ENCODE results near the gene MTCL1. TPM values are rescaled to one million over a fixed set of nuclear protein-coding genes. Genes with fewer than 3 reads are reported as not detected.
A peak's percentile ranks its signal among the peaks of the same experiment; 100 is the strongest.

MTCL1 gene
- total and polyA plus RNA-seq, 3 experiments from 2014 or later, result 1.0 to 1.1 TPM; not detected in 1

DNA sequence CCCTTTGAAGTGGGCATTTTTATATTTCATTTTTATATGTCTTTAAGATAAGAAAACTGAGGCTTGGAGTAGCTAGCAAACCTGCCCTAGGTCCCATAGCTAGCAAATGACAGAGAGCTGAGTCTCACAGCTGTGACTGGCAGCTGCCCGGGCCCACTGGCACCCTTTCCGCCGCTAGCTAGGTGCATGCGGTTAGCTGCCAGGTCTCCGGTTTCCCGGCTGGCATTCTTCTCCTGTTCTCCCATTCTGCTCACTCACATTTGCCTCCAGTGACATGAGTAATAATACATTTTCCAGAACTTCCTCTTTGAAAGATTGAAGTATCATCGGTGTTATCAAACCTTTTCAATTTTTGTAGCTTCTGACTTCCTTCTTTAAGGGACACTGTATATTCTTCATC, 38.7 kb downstream of the MTCL1 start:
- H3K27me3 ChIP-seq (ENCODE audit: insufficient read depth, low read length, poor library complexity, severe bottlenecking), result no peaks in the 10 kb centered on the region
- CTCF ChIA-PET, result interaction anchor here (1.0 kb wide), 1 partner anchor 47 kb away, joined by 3 read pairs; no protein-coding TSS in a partner anchor
- Mint-ChIP-seq H3K9me3 (peaks cover 8 to 31% (median 18%) of the 10 kb centered on the region in 5 donors), H3K36me3 (peaks cover 0 to 18% (median 3%) of the 10 kb centered on the region in 3 donors), H3K4me1 (peaks cover 40 to 48% (median 44%) of the 10 kb centered on the region in 3 donors), H3K4me3 (peak overlapping the region in 4 of 7 donors; percentile 42 to 75 (median 64)), H3K27ac (peak overlapping the region in 2 of 8 donors; percentile 9 to 17), H3K27me3 (peaks cover 0 to 3% of the 10 kb centered on the region in 2 donors)
- H3K4me1 ChIP-seq (ENCODE audit: insufficient read depth, low read length), result peaks cover 38% of the 10 kb centered on the region
- H3K27ac ChIP-seq (ENCODE audit: low read depth, low read length), result no peak overlapping the region
- no peak overlapping the region for H3K4me3 ChIP-seq (ENCODE audit: low read length)
- POLR2A ChIA-PET, result no interaction called here
- no peak for DNase-seq
- no peaks in the 10 kb centered on the region for H3K9me3 ChIP-seq (ENCODE audit: low read length)
- H3K36me3 ChIP-seq (ENCODE audit: insufficient read depth, low read length), result no peaks in the 10 kb centered on the region

GRCh38 chr18:8744656-8745055, 39.3 kb downstream of the MTCL1 start:
- no peak overlapping the region for H3K27ac ChIP-seq (ENCODE audit: low read depth, low read length)
- Mint-ChIP-seq H3K36me3 (peaks cover 0 to 14% (median 3%) of the 10 kb centered on the region in 3 donors), H3K27me3 (peaks cover 0 to 2% of the 10 kb centered on the region in 2 donors), H3K27ac (peak overlapping the region; percentile 17 to 91 (median 78)), H3K4me3 (peak overlapping the region; percentile 11 to 75 (median 48)), H3K4me1 (peaks cover 43 to 53% (median 44%) of the 10 kb centered on the region in 3 donors), H3K9me3 (peaks cover 8 to 28% (median 18%) of the 10 kb centered on the region in 5 donors)
- H3K27me3 ChIP-seq (ENCODE audit: insufficient read depth, low read length, poor library complexity, severe bottlenecking), result no peaks in the 10 kb centered on the region
- no peak overlapping the region for H3K4me3 ChIP-seq (ENCODE audit: low read length)
- no peaks in the 10 kb centered on the region for H3K36me3 ChIP-seq (ENCODE audit: insufficient read depth, low read length)
- DNase-seq, result peak in 4 of 5 donors; percentile 12 to 80 (median 68)
- ChIA-PET POLR2A (no interaction called here), CTCF (no interaction called here)
- H3K4me1 ChIP-seq (ENCODE audit: insufficient read depth, low read length), result peaks cover 38% of the 10 kb centered on the region
- H3K9me3 ChIP-seq (ENCODE audit: low read length), result no peaks in the 10 kb centered on the region

DNA sequence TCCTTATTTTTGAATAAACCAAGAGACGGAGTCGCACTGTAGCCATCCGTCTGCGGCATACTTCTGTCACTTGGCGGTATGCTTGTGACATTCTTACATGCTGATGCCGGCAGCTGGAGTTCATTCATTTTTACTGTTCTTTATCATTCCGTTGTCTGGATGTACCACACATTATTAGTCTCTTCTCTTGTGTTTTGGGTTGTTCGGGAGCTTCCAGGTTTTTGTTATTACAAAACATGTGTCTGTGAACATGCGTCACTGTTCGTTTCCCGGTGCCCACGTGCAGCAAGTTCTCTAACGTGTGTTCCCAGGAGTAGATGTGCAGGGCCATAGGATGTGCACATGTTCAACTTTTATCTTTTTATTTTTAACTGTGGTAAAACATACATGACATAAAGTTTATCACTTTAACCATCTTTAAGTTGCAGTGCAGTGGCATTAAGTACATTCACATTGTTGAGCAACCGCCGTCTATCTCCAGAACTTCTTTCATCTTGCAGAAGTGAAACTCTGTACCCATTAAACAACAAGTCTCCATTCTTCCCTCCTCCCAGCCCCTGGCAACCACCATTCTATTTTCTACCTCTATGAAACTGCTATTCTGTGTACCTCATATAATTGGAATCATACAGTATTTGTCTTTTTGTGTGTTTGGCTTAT, 40.1 kb downstream of the MTCL1 start:
- Mint-ChIP-seq H3K4me1 (peaks cover 47 to 53% (median 48%) of the 10 kb centered on the region in 3 donors), H3K4me3 (peak overlapping the region in 2 of 7 donors; percentile 36 to 70), H3K27ac (peak overlapping the region in 6 of 8 donors; percentile 5 to 84 (median 34)), H3K36me3 (peaks cover 0 to 14% (median 3%) of the 10 kb centered on the region in 3 donors), H3K9me3 (peaks cover 8 to 25% (median 17%) of the 10 kb centered on the region in 5 donors), H3K27me3 (peaks cover 0 to 2% of the 10 kb centered on the region in 2 donors)
- H3K9me3 ChIP-seq (ENCODE audit: low read length), result no peaks in the 10 kb centered on the region
- CTCF ChIA-PET, result no interaction called here
- H3K27ac ChIP-seq (ENCODE audit: low read depth, low read length), result no peak overlapping the region
- H3K4me3 ChIP-seq (ENCODE audit: low read length), result no peak overlapping the region
- H3K36me3 ChIP-seq (ENCODE audit: insufficient read depth, low read length), result no peaks in the 10 kb centered on the region
- peaks cover 38% of the 10 kb centered on the region for H3K4me1 ChIP-seq (ENCODE audit: insufficient read depth, low read length)
- DNase-seq, result no peak
- POLR2A ChIA-PET, result no interaction called here
- no peaks in the 10 kb centered on the region for H3K27me3 ChIP-seq (ENCODE audit: insufficient read depth, low read length, poor library complexity, severe bottlenecking)

GRCh38 chr18:8747440-8747937, 42.1 kb downstream of the MTCL1 start:
- H3K4me1 Mint-ChIP-seq, result peaks cover 39 to 51% (median 43%) of the 10 kb centered on the region in 3 donors
- Histone ChIP-seq H3K4me1 (ENCODE audit: insufficient read depth, low read length) (peaks cover 33% of the 10 kb centered on the region), H3K4me3 (ENCODE audit: low read length) (no peak overlapping the region), H3K36me3 (ENCODE audit: insufficient read depth, low read length) (no peaks in the 10 kb centered on the region), H3K27ac (ENCODE audit: low read depth, low read length) (no peak overlapping the region), H3K27me3 (ENCODE audit: insufficient read depth, low read length, poor library complexity, severe bottlenecking) (no peaks in the 10 kb centered on the region), H3K9me3 (ENCODE audit: low read length) (no peaks in the 10 kb centered on the region)
- H3K36me3 Mint-ChIP-seq, result peaks cover 0 to 6% (median 1%) of the 10 kb centered on the region in 3 donors
- no peak for DNase-seq
- H3K9me3 Mint-ChIP-seq, result peaks cover 2 to 8% (median 5%) of the 10 kb centered on the region in 5 donors
- POLR2A ChIA-PET, result no interaction called here
- CTCF ChIA-PET, result no interaction called here
- no peak overlapping the region for H3K4me3 Mint-ChIP-seq
- H3K27ac Mint-ChIP-seq, result no peak overlapping the region
- H3K27me3 Mint-ChIP-seq, result peaks cover 0 to 2% of the 10 kb centered on the region in 2 donors

DNA sequence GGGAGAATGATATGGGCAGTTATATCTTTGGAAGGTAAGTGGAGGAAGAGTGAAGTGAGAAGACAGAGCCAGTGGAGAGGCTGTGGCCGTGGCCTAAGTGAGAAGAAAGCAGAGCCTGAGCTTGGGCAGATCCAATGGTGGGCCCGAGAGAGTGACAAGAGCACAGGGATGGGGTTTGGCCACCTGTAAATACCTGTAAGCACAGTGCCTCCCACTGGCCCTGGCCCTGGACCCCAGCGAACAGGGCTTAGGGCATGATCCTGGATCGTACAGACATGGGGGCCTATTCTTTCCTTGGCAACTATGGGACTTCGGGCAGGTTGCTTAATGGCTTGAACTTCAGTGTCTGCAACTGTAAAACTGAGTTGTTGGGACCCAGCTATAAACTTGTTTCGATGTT, 44.1 kb downstream of the MTCL1 start:
- Mint-ChIP-seq H3K27ac (no peak overlapping the region), H3K9me3 (peaks cover 0 to 1% (median 0%) of the 10 kb centered on the region in 5 donors), H3K4me1 (peaks cover 26 to 35% (median 27%) of the 10 kb centered on the region in 3 donors), H3K4me3 (no peak overlapping the region), H3K36me3 (peaks cover 0 to under 1% (median 0%) of the 10 kb centered on the region in 3 donors), H3K27me3 (peaks cover 0 to 2% of the 10 kb centered on the region in 2 donors)
- ChIA-PET CTCF (no interaction called here), POLR2A (no interaction called here)
- Histone ChIP-seq H3K4me3 (ENCODE audit: low read length) (no peak overlapping the region), H3K27ac (ENCODE audit: low read depth, low read length) (no peak overlapping the region), H3K4me1 (ENCODE audit: insufficient read depth, low read length) (peaks cover 16% of the 10 kb centered on the region), H3K36me3 (ENCODE audit: insufficient read depth, low read length) (no peaks in the 10 kb centered on the region), H3K27me3 (ENCODE audit: insufficient read depth, low read length, poor library complexity, severe bottlenecking) (no peaks in the 10 kb centered on the region), H3K9me3 (ENCODE audit: low read length) (no peaks in the 10 kb centered on the region)
- no peak for DNase-seq

DNA sequence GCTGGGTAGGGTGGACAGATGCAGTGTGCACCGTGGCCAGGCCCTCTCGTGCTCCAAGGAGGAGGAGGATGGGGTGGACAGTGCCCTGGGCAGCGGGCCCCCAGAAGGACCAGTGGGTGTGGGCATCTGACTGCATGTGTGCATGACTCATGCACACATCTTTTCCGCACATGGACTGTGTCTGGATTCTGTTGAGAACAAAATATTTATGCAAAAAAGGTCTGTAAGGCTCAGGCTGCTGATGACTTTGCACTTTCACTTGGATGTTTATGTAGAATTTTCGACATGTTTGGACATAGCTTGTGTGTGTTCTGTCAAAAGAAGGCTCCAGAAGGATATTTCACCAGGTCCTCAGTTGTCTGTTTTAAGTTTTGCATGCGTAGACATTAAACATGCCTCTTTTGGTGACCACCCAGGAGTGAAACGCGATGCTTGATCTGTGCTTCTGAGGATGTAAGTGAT, 45.6 kb downstream of the MTCL1 start:
- Histone ChIP-seq H3K9me3 (ENCODE audit: low read length) (no peaks in the 10 kb centered on the region), H3K4me3 (ENCODE audit: low read length) (no peak overlapping the region), H3K4me1 (ENCODE audit: insufficient read depth, low read length) (peaks cover 17% of the 10 kb centered on the region), H3K27ac (ENCODE audit: low read depth, low read length) (no peak overlapping the region), H3K36me3 (ENCODE audit: insufficient read depth, low read length) (no peaks in the 10 kb centered on the region), H3K27me3 (ENCODE audit: insufficient read depth, low read length, poor library complexity, severe bottlenecking) (no peaks in the 10 kb centered on the region)
- no peak overlapping the region for H3K4me3 Mint-ChIP-seq
- H3K9me3 Mint-ChIP-seq, result no peaks in the 10 kb centered on the region
- H3K27me3 Mint-ChIP-seq, result peaks cover 0 to 2% of the 10 kb centered on the region in 2 donors
- no peak overlapping the region for H3K27ac Mint-ChIP-seq
- H3K4me1 Mint-ChIP-seq, result peaks cover 26 to 35% (median 29%) of the 10 kb centered on the region in 3 donors
- H3K36me3 Mint-ChIP-seq, result no peaks in the 10 kb centered on the region
- POLR2A ChIA-PET, result no interaction called here
- CTCF ChIA-PET, result interaction anchor here (0.7 kb wide), 1 partner anchor 14 kb away, joined by 3 read pairs; no protein-coding TSS in a partner anchor
- no peak for DNase-seq

DNA sequence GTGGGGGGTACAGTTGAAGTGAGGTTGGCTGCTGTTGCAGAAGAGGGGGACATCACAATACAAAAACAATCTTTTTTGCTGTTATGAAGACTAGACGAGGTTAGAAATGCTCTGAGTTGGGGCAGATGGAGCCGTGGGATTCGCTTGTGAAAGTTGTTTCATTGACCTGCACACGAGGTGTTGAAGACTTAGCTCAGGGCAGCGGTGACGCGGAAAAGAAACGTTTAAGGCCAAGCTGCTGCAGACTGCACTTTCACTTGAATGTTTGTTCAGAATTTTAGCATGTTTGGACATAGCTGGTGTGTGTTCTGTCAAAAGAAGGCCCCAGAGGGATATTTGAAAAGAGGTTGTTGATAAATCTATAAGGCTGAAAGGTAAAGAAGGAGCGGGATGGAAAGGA, 46.3 kb downstream of the MTCL1 start:
- ChIA-PET POLR2A (no interaction called here), CTCF (interaction anchor here (0.7 kb wide), 1 partner anchor 15 kb away, joined by 3 read pairs; no protein-coding TSS in a partner anchor)
- H3K36me3 ChIP-seq (ENCODE audit: insufficient read depth, low read length), result no peaks in the 10 kb centered on the region

DNA sequence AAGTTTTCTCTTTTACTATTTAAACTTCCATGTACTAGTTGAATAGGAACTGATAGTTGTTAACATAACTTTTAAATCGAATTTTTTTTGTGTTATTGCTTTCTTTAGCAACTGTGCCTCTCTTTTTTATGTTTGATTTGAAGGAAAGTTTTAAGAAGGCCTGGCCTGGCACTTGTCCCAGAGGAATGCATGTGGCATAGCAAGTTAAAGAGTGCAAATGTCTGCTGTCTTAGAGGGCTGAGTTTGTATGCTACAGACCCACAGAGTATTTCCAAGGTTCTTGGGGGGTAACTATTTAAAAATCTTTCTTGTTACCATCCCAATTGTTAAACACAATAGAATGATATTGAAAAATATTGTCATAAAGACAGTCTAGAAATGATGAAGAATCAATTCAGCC, 47.0 kb downstream of the MTCL1 start:
- Mint-ChIP-seq H3K4me1 (peaks cover 33 to 42% (median 37%) of the 10 kb centered on the region in 3 donors), H3K4me3 (no peak overlapping the region), H3K27me3 (no peaks in the 10 kb centered on the region), H3K36me3 (no peaks in the 10 kb centered on the region), H3K9me3 (no peaks in the 10 kb centered on the region), H3K27ac (no peak overlapping the region)
- Histone ChIP-seq H3K4me3 (ENCODE audit: low read length) (no peak overlapping the region), H3K27me3 (ENCODE audit: insufficient read depth, low read length, poor library complexity, severe bottlenecking) (no peaks in the 10 kb centered on the region), H3K9me3 (ENCODE audit: low read length) (no peaks in the 10 kb centered on the region), H3K27ac (ENCODE audit: low read depth, low read length) (no peak overlapping the region), H3K36me3 (ENCODE audit: insufficient read depth, low read length) (no peaks in the 10 kb centered on the region), H3K4me1 (ENCODE audit: insufficient read depth, low read length) (peaks cover 26% of the 10 kb centered on the region)
- CTCF ChIA-PET, result no interaction called here
- POLR2A ChIA-PET, result no interaction called here
- DNase-seq, result no peak

More for the DNA sequence above, 46.3 kb downstream of the MTCL1 start:
- H3K36me3 Mint-ChIP-seq, result no peaks in the 10 kb centered on the region
- no peaks in the 10 kb centered on the region for H3K27me3 Mint-ChIP-seq
- peaks cover 31 to 37% (median 32%) of the 10 kb centered on the region in 3 donors for H3K4me1 Mint-ChIP-seq
- H3K4me1 ChIP-seq (ENCODE audit: insufficient read depth, low read length), result peaks cover 21% of the 10 kb centered on the region
- H3K27me3 ChIP-seq (ENCODE audit: insufficient read depth, low read length, poor library complexity, severe bottlenecking), result no peaks in the 10 kb centered on the region
- H3K9me3 ChIP-seq (ENCODE audit: low read length), result no peaks in the 10 kb centered on the region
- no peak for DNase-seq
- H3K27ac Mint-ChIP-seq, result peak overlapping the region in 1 of 8 donors; percentile 1
- no peak overlapping the region for H3K4me3 ChIP-seq (ENCODE audit: low read length)
- H3K9me3 Mint-ChIP-seq, result no peaks in the 10 kb centered on the region
- no peak overlapping the region for H3K4me3 Mint-ChIP-seq
- no peak overlapping the region for H3K27ac ChIP-seq (ENCODE audit: low read depth, low read length)
